ENCODE data around the gene PDE4B.

DNA sequence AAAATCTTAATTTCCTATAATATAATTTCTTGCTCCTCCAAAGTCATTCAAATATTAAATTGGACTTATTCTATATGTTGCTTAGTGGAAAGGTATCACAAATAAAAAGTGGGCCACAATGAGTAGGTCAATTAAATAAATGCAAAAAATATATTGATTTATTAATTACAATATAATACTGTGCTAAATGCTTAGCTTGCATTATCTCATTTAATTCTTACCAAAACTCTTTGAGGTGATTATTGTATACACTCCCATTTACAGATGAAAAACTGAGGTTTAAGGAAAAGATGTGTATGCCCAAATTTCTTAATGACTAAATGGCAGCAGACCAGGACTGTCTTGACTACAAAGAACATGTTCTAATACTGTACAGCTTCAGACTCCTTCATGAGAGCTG lies 415.9 kb downstream of the PDE4B start:
- TF ChIP-seq POLR2A (IDR thresholded peaks at IDR 0.05) (no peak), EP300 (IDR thresholded peaks at IDR 0.05) (no peak)
- TF ChIP-seq, protein P1, sequence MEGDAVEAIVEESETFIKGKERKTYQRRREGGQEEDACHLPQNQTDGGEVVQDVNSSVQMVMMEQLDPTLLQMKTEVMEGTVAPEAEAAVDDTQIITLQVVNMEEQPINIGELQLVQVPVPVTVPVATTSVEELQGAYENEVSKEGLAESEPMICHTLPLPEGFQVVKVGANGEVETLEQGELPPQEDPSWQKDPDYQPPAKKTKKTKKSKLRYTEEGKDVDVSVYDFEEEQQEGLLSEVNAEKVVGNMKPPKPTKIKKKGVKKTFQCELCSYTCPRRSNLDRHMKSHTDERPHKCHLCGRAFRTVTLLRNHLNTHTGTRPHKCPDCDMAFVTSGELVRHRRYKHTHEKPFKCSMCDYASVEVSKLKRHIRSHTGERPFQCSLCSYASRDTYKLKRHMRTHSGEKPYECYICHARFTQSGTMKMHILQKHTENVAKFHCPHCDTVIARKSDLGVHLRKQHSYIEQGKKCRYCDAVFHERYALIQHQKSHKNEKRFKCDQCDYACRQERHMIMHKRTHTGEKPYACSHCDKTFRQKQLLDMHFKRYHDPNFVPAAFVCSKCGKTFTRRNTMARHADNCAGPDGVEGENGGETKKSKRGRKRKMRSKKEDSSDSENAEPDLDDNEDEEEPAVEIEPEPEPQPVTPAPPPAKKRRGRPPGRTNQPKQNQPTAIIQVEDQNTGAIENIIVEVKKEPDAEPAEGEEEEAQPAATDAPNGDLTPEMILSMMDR (IDR thresholded peaks at IDR 0.05) = no peak
